Muscle of back (tissue), 13 donors: Measurements from ENCODE around the gene SERTM1. TPM values are rescaled to one million over a fixed set of nuclear protein-coding genes. Genes with fewer than 3 reads are reported as not detected.

Source experiments
- DNase-seq, 3 donors: peaks; one replicate each; pipeline versions ENCODE4 v3.0.0 to v3.0.0-alpha.2; 2013
- long read RNA-seq, 9 donors: transcript quantifications; one replicate each; lab custom pipeline, GENCODE V29; 2026
- polyA plus RNA-seq, 10 donors: library from polyadenylated mRNA; unstranded; fragments of 120-200 nt; gene quantifications; one replicate each; pipeline ENCODE4 v1.2.1, GENCODE V29; 2013; ENCODE audit not compliant: insufficient read length in 10 of 10

Gene SERTM1
- polyA plus RNA-seq: 1 to 10 TPM in 3 of 10 donors, under 1 TPM in 7; 0.08 to 1.5 (median 0.61) TPM
- long read RNA-seq, donor 1: 0 reads
- long read RNA-seq, donor 2: 0 reads
- long read RNA-seq, donor 3: 0 reads
- long read RNA-seq, donor 4: 0 reads
- long read RNA-seq, donor 5: 0 reads
- long read RNA-seq, donor 6: 0 reads
- long read RNA-seq, donor 7: 0 reads
- long read RNA-seq, donor 8, partial matches to known transcripts: 0 of 1 reads
- long read RNA-seq, donor 8, other reads (novel, unspliced or antisense): 0 of 1 reads
- long read RNA-seq, donor 9: 0 reads

- DNase-seq: peak in 2 of 3 donors; percentile 38 to 64
These were observed at the start of gene SERTM1 for GRCh38 chr13:36673838-36674326. Gene SERTM1, plus strand, starts transcription at chr13:36674020. Its CDS starts 21,059 bp downstream, at chr13:36695079.

- peak in 1 of 3 donors; percentile 22 for DNase-seq
These were observed 45.3 kb upstream of the SERTM1 start for GRCh38 chr13:36628377-36629056.

- peak; percentile 31 to 73 (median 46) for DNase-seq
These were observed 44.8 kb upstream of the SERTM1 start for GRCh38 chr13:36629057-36629385.

GRCh38 chr13:36630181-36630803 is 43.5 kb upstream of the SERTM1 start:
- peak in 2 of 3 donors; percentile 27 to 72 for DNase-seq

- no peak for DNase-seq
These were observed 34.2 kb upstream of the SERTM1 start for GRCh38 chr13:36639610-36640009.

- no peak for DNase-seq
These were observed 23.2 kb upstream of the SERTM1 start for GRCh38 chr13:36650611-36651010.

GRCh38 chr13:36665630-36666029 is 8.2 kb upstream of the SERTM1 start:
- no peak for DNase-seq

- DNase-seq: no peak
These were observed 7.2 kb upstream of the SERTM1 start for GRCh38 chr13:36666477-36667229.

GRCh38 chr13:36668316-36668715 is 5.5 kb upstream of the SERTM1 start:
- no peak for DNase-seq

- DNase-seq: peak in 1 of 3 donors; percentile 17
These were observed 468 bp upstream of the SERTM1 start for GRCh38 chr13:36673352-36673751.

- peak in 1 of 3 donors; percentile 22 for DNase-seq
These were observed 755 bp downstream of the SERTM1 start for GRCh38 chr13:36674337-36675212.

GRCh38 chr13:36675213-36675536 is 1.4 kb downstream of the SERTM1 start:
- DNase-seq: no peak

- peak; percentile 25 to 71 (median 52) for DNase-seq
These were observed 7.1 kb downstream of the SERTM1 start for GRCh38 chr13:36680913-36681312.

GRCh38 chr13:36681894-36682624 is 8.2 kb downstream of the SERTM1 start:
- no peak for DNase-seq

GRCh38 chr13:36683701-36684100 is 9.9 kb downstream of the SERTM1 start:
- DNase-seq: no peak

GRCh38 chr13:36685927-36686326 is 12.1 kb downstream of the SERTM1 start:
- DNase-seq: peak in 1 of 3 donors; percentile 31

- DNase-seq: no peak
These were observed 22.7 kb downstream of the SERTM1 start for GRCh38 chr13:36696410-36697010.

- DNase-seq: no peak
These were observed 26.4 kb downstream of the SERTM1 start for GRCh38 chr13:36700170-36700569.

- peak in 1 of 3 donors; percentile 33 for DNase-seq
These were observed 32.9 kb downstream of the SERTM1 start for GRCh38 chr13:36706755-36707154.
